ENCODE results near the gene ALAS1. TPM values are rescaled to one million over a fixed set of nuclear protein-coding genes. Genes with fewer than 3 reads are reported as not detected.

ALAS1 gene
- total and polyA plus RNA-seq, 2 donors (not counting 1 experiment from before 2014, with no cell fraction given) = 26.1 to 30.2 TPM

GRCh38 chr3:52200981-52201679 is 3.2 kb downstream of the ALAS1 start:
- Histone ChIP-seq H2AFZ (ENCODE audit: insufficient read depth, low read depth, low read length, poor library complexity, severe bottlenecking) (no peak overlapping the region), H3K27ac (ENCODE audit: low read length in 2 of 2) (no peak overlapping the region), H3K27me3 (replicated peaks in 1 of 4; ENCODE audit: control extremely low read depth in 1 of 4, control insufficient read depth in 3 of 4, insufficient read depth in 4 of 4, low read length in 3 of 4) (no peaks in the 10 kb centered on the region), H3K9me3 (ENCODE audit: control extremely low read depth in 1 of 3, control insufficient read depth in 2 of 3, insufficient read depth in 1 of 3, low read length in 2 of 3) (no peaks in the 10 kb centered on the region), H4K20me1 (ENCODE audit: control insufficient read depth, insufficient read depth, low read length, poor library complexity, severe bottlenecking) (no peaks in the 10 kb centered on the region), H3K79me2 (ENCODE audit: control insufficient read depth, insufficient read depth, low read length) (peaks cover 26% of the 10 kb centered on the region), H3K4me3 (ENCODE audit: control extremely low read depth in 1 of 5, extremely low read depth in 1 of 5, insufficient read depth in 1 of 5, low read depth in 2 of 5, low read length in 4 of 5) (no peak overlapping the region), H3K4me2 (replicated peaks; ENCODE audit: low read depth, low read length, poor library complexity, severe bottlenecking) (no peak overlapping the region), H3K9ac (ENCODE audit: low read length) (no peak overlapping the region), H3K36me3 (replicated peaks in 1 of 2; ENCODE audit: control extremely low read depth in 1 of 2, control insufficient read depth in 1 of 2, extremely low read depth in 1 of 2, insufficient read depth in 2 of 2, low read length in 1 of 2) (peaks cover 18 to 46% of the 10 kb centered on the region in 2 experiments), H3K4me1 (ENCODE audit: control insufficient read depth in 2 of 2, insufficient read depth in 2 of 2, low read length in 2 of 2) (peaks cover 19 to 33% of the 10 kb centered on the region in 2 donors)
- Mint-ChIP-seq H3K4me1 (peaks cover 42% of the 10 kb centered on the region), H3K4me3 (no peak overlapping the region), H3K27me3 (no peaks in the 10 kb centered on the region), H3K9me3 (ENCODE audit: insufficient read depth) (no peaks in the 10 kb centered on the region), H3K27ac (no peak overlapping the region)
- ATAC-seq (ENCODE audit: low read depth) (no peak), DNase-seq (no peak)
- 80% methylated on average over 2 of the region's 5 CpGs for WGBS (ENCODE audit: insufficient coverage)
- intact Hi-C loops (cut with micrococcal nuclease) = no loop called here
- ChIA-PET POLR2A (no interaction called here), CTCF (interaction anchor here (1.4 to 1.7 kb wide), 3 partner anchors 16 to 138 kb away, joined by 5 to 7 read pairs (median 6); no protein-coding TSS in a partner anchor)
- TF ChIP-seq CTCF (IDR thresholded peaks at IDR 0.05) (no peak), EZH2 (IDR thresholded peaks at IDR 0.05; ENCODE audit: borderline replicate concordance, insufficient read depth, low read depth, low read length, poor library complexity, severe bottlenecking) (no peak)

DNA sequence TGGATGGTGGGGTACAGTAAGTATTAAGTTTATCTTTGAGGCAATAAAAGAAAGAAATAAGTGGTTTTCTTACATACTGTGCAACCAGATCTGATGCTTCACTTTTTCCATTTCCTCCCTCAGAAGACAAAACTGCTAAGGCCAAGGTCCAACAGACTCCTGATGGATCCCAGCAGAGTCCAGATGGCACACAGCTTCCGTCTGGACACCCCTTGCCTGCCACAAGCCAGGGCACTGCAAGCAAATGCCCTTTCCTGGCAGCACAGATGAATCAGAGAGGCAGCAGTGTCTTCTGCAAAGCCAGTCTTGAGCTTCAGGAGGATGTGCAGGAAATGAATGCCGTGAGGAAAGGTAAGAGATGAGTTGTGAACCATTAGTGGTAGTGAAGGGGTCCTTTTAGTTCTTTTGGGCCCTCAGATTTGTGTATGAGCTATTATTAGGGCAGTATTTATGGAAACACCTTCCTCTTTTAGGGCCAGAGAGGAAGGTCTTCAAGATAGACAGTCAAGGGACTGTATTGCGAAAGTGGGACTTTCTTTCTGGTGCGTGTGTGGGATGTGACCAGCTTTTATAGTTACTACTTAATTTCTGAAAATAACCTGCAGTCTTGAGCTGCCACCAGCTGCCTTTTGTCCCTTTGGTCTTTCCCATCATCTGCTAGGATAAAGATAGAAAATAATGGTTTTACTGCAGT is 4.6 kb downstream of the ALAS1 start:
- no peak overlapping the region for H3K4me3 Mint-ChIP-seq
- TF ChIP-seq CTCF (IDR thresholded peaks at IDR 0.05) = no peak
- no peak for TF ChIP-seq EZH2 (IDR thresholded peaks at IDR 0.05; ENCODE audit: borderline replicate concordance, insufficient read depth, low read depth, low read length, poor library complexity, severe bottlenecking)
- H3K27ac Mint-ChIP-seq = no peak overlapping the region
- H3K27me3 Mint-ChIP-seq = no peaks in the 10 kb centered on the region
- Histone ChIP-seq H4K20me1 (ENCODE audit: control insufficient read depth, insufficient read depth, low read length, poor library complexity, severe bottlenecking) (no peaks in the 10 kb centered on the region), H3K4me3 (ENCODE audit: control extremely low read depth in 1 of 5, extremely low read depth in 1 of 5, insufficient read depth in 1 of 5, low read depth in 2 of 5, low read length in 4 of 5) (no peak overlapping the region), H3K4me2 (replicated peaks; ENCODE audit: low read depth, low read length, poor library complexity, severe bottlenecking) (no peak overlapping the region), H3K9ac (ENCODE audit: low read length) (no peak overlapping the region), H3K36me3 (replicated peaks in 1 of 2; ENCODE audit: control extremely low read depth in 1 of 2, control insufficient read depth in 1 of 2, extremely low read depth in 1 of 2, insufficient read depth in 2 of 2, low read length in 1 of 2) (peaks cover 18 to 52% of the 10 kb centered on the region in 2 experiments), H3K27ac (ENCODE audit: low read length in 2 of 2) (no peak overlapping the region), H3K4me1 (ENCODE audit: control insufficient read depth in 2 of 2, insufficient read depth in 2 of 2, low read length in 2 of 2) (peaks cover 16 to 25% of the 10 kb centered on the region in 2 donors), H3K27me3 (replicated peaks in 1 of 4; ENCODE audit: control extremely low read depth in 1 of 4, control insufficient read depth in 3 of 4, insufficient read depth in 4 of 4, low read length in 3 of 4) (no peaks in the 10 kb centered on the region), H3K79me2 (ENCODE audit: control insufficient read depth, insufficient read depth, low read length) (peaks cover 25% of the 10 kb centered on the region), H3K9me3 (ENCODE audit: control extremely low read depth in 1 of 3, control insufficient read depth in 2 of 3, insufficient read depth in 1 of 3, low read length in 2 of 3) (no peaks in the 10 kb centered on the region), H2AFZ (ENCODE audit: insufficient read depth, low read depth, low read length, poor library complexity, severe bottlenecking) (no peak overlapping the region)
- intact Hi-C loops (cut with micrococcal nuclease) = no loop called here
- DNase-seq = no peak
- no peak for ATAC-seq (ENCODE audit: low read depth)
- CTCF ChIA-PET = interaction anchor here (1.2 kb wide), 1 partner anchor 10 kb away, joined by 3 read pairs; no protein-coding TSS in a partner anchor
- WGBS (ENCODE audit: insufficient coverage) = 87% methylated on average over 2 of the region's 4 CpGs
- POLR2A ChIA-PET = no interaction called here
- H3K4me1 Mint-ChIP-seq = peaks cover 34% of the 10 kb centered on the region
- H3K9me3 Mint-ChIP-seq (ENCODE audit: insufficient read depth) = no peaks in the 10 kb centered on the region

Data from B cell (primary cell).